ENCODE measurements around the gene MARCHF11. TPM values are rescaled to one million over a fixed set of nuclear protein-coding genes. Genes with fewer than 3 reads are reported as not detected.

The MARCHF11 gene
- total RNA-seq, 4 donors from 2014 or later = not detected

DNA sequence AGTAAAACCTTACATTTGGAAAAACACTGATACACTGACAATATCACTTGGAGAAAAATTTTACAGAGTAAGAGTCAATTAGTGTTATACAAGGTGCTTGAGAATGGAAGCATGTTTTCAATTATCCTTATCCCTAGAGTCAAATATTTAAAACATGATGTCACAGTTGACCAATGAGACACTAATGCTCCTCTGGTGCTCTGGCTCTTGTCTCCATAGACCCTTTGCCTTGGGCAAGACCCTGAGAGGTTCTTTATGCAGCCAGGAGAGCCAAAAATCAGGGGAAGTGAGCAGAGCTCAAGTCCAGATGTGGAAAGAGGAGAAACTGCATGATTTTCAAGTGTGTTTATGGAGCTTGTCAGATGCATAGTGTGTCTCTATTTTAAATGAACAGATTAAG is 153.9 kb downstream of the MARCHF11 start:
- no peaks in the 10 kb centered on the region for H3K27me3 ChIP-seq
- no peaks in the 10 kb centered on the region for H3K36me3 ChIP-seq
- H3K4me1 ChIP-seq = no peaks in the 10 kb centered on the region
- no peaks in the 10 kb centered on the region for H3K9me3 ChIP-seq
- TF ChIP-seq EP300 (IDR thresholded peaks at IDR 0.05) (no peak), POLR2A (IDR thresholded peaks at IDR 0.05) (no peak)
- TF ChIP-seq, protein P1, sequence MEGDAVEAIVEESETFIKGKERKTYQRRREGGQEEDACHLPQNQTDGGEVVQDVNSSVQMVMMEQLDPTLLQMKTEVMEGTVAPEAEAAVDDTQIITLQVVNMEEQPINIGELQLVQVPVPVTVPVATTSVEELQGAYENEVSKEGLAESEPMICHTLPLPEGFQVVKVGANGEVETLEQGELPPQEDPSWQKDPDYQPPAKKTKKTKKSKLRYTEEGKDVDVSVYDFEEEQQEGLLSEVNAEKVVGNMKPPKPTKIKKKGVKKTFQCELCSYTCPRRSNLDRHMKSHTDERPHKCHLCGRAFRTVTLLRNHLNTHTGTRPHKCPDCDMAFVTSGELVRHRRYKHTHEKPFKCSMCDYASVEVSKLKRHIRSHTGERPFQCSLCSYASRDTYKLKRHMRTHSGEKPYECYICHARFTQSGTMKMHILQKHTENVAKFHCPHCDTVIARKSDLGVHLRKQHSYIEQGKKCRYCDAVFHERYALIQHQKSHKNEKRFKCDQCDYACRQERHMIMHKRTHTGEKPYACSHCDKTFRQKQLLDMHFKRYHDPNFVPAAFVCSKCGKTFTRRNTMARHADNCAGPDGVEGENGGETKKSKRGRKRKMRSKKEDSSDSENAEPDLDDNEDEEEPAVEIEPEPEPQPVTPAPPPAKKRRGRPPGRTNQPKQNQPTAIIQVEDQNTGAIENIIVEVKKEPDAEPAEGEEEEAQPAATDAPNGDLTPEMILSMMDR (IDR thresholded peaks at IDR 0.05) = no peak
- DNase-seq (ENCODE audit: low spot score in 2 of 2) = no peak
- H3K4me3 ChIP-seq = no peak overlapping the region
- H3K27ac ChIP-seq = no peak overlapping the region

DNA sequence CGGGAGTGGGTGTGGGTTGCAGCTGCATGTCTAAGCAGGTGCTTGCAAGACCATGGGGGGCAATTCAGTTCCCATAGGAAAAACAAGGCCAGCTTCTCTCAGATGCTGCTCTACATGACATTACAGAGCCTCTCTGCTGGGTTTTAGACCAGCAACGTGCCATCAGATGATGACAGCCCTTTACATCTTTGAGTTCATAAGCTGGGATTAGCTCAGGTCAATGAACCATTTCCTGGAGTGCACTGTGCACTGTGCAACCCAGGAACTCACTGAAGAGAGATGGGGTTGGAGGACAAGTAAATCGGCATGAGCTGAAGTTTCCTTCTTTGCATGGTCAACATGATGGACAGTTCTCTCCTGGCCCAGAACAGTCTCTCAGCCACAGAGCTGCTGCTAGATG is 160.6 kb downstream of the MARCHF11 start:
- H3K27me3 ChIP-seq = no peaks in the 10 kb centered on the region
- no peaks in the 10 kb centered on the region for H3K9me3 ChIP-seq
- 62 to 80% methylated on average over 3 of the region's 3 CpGs for WGBS, 2 donors
- H3K27ac ChIP-seq = no peak overlapping the region
- no peak for DNase-seq (ENCODE audit: low spot score in 2 of 2)
- no peaks in the 10 kb centered on the region for H3K36me3 ChIP-seq
- no peaks in the 10 kb centered on the region for H3K4me1 ChIP-seq
- no peak for TF ChIP-seq EP300 (IDR thresholded peaks at IDR 0.05)
- TF ChIP-seq POLR2A (IDR thresholded peaks at IDR 0.05) = no peak
- TF ChIP-seq, protein P1 (IDR thresholded peaks at IDR 0.05) = no peak
- H3K4me3 ChIP-seq = no peak overlapping the region

DNA sequence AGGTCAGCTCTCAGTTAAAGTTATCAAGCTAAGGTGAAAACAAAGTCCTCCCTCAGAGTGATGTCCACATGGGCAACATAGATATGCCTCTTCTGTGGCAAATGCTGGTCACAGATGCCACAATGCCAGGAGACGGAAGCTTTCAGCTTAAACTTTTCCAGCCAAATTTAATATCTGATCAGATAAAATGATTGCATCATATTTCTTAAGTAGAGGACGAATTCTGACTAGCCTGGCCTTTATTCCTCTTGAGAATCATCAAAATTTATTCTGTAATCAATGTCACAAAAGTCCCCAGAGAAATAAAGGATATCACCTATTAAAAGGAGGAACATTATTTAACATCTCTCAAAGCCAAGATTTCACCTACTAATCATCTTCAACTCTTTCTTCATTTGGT is 161.9 kb downstream of the MARCHF11 start:
- Histone ChIP-seq H3K4me3 (no peak overlapping the region), H3K9me3 (no peaks in the 10 kb centered on the region), H3K27me3 (no peaks in the 10 kb centered on the region), H3K4me1 (no peaks in the 10 kb centered on the region), H3K36me3 (no peaks in the 10 kb centered on the region), H3K27ac (no peak overlapping the region)
- no peak for TF ChIP-seq EP300 (IDR thresholded peaks at IDR 0.05)
- TF ChIP-seq, protein P1 (IDR thresholded peaks at IDR 0.05) = no peak
- no peak for TF ChIP-seq POLR2A (IDR thresholded peaks at IDR 0.05)
- DNase-seq (ENCODE audit: low spot score in 2 of 2) = no peak
- 71 to 73% methylated on average over 2 of the region's 2 CpGs for WGBS, 2 donors

Small RNA genes within 50 kb of the gene (small RNA-seq; reads per million reads assigned to genes)
- gene RNA5SP178 = not detected
